ENCODE measurements around the gene DDX20.

DDX20 gene, protein sequence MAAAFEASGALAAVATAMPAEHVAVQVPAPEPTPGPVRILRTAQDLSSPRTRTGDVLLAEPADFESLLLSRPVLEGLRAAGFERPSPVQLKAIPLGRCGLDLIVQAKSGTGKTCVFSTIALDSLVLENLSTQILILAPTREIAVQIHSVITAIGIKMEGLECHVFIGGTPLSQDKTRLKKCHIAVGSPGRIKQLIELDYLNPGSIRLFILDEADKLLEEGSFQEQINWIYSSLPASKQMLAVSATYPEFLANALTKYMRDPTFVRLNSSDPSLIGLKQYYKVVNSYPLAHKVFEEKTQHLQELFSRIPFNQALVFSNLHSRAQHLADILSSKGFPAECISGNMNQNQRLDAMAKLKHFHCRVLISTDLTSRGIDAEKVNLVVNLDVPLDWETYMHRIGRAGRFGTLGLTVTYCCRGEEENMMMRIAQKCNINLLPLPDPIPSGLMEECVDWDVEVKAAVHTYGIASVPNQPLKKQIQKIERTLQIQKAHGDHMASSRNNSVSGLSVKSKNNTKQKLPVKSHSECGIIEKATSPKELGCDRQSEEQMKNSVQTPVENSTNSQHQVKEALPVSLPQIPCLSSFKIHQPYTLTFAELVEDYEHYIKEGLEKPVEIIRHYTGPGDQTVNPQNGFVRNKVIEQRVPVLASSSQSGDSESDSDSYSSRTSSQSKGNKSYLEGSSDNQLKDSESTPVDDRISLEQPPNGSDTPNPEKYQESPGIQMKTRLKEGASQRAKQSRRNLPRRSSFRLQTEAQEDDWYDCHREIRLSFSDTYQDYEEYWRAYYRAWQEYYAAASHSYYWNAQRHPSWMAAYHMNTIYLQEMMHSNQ

GRCh38 chr1:111755331-111756123 is at the start of gene DDX20:
TSS of gene DDX20 (plus strand) at chr1:111755901. CDS start at chr1:111755925, 24 bp downstream.
- peak; percentile 91 for DNase-seq (ENCODE audit: low spot score)

GRCh38 chr1:111706921-111707320 is 48.8 kb upstream of the DDX20 start:
- DNase-seq (ENCODE audit: low spot score): no peak

DNA sequence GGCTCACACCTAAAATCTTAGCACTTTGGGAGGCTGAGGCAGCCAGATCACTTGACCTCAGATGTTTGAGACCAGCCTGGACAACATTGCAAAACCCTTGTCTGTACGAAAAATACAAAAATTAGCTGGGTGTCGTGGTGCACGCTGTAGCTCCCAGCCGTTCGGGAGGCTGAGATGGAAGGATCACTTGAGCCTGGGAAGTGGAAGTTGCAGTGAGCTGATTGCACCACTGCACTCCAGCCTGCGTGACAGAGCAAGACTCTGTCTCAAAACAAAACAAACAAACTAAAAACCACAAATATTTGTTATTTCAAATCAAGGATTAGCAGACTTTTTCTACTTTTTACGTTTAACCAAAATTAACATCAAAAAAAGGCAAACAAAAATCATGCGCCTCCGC is 47.8 kb upstream of the DDX20 start:
- DNase-seq (ENCODE audit: low spot score): no peak

DNA sequence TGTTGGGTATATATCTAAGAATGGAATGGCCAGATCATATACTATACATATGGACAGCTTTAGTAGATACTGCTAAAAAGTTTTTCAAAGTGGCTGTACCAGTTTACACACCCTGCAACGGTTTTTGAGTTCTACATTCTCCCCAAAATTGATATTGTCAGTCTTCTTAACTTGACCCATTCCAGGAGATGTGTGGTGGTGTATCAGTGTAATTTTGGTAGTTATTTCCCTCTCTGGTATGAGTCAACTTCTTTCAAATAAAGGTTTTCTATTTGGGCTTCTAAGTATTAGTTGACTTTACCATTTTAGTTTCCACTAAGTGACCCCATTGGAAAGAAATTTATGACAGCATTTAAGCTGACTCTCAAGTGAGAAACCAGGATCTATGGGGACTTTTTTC is 45.7 kb upstream of the DDX20 start:
- peak; percentile 42 for DNase-seq (ENCODE audit: low spot score)

DNA sequence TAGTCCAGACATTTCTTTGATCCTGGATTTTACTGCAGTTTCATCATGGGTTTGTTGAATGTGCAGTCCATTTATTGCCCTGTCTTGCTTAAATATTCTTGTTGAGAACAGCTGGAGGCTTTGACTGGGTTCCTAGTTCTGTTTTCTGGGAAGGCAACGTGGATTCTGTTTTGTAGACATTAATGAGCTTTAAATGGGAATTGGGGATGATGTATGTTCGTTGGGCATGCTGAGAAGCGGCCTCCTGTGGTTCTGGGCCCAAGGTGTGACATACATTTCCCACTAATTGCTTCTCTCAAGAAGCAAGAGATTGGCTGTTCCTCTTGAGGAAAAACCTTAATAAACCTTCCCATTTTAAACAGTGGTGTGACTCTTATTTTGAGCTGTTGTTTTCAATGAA is 39.4 kb upstream of the DDX20 start:
- DNase-seq (ENCODE audit: low spot score): no peak

- no peak for DNase-seq (ENCODE audit: low spot score)
Measured at GRCh38 chr1:111717450-111717849, 38.3 kb upstream of the DDX20 start.

GRCh38 chr1:111719135-111719534 is 36.6 kb upstream of the DDX20 start:
- DNase-seq (ENCODE audit: low spot score): no peak

DNA sequence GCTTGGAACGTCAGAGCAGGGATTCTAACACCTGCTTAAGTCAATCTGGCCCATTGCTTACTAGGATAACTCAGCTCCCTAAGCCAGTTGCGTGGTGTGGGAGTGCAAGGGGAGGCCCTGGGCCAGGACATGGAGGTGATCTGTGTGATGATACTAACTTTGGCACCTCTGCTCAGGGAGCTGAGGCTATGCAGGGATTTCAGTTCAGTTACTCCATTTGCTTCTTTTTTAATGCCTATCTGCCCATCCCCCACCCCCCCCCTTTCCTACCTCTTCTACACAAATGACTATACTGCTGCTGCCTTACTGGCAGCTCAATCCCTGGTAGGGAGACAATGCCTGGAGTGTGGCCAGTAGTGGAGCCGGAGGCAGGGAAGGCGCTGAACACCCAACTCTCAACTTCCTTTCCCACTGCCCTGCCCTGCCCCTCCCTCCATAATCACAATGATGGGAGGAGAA is 36.0 kb upstream of the DDX20 start:
- no peak for DNase-seq (ENCODE audit: low spot score)

DNA sequence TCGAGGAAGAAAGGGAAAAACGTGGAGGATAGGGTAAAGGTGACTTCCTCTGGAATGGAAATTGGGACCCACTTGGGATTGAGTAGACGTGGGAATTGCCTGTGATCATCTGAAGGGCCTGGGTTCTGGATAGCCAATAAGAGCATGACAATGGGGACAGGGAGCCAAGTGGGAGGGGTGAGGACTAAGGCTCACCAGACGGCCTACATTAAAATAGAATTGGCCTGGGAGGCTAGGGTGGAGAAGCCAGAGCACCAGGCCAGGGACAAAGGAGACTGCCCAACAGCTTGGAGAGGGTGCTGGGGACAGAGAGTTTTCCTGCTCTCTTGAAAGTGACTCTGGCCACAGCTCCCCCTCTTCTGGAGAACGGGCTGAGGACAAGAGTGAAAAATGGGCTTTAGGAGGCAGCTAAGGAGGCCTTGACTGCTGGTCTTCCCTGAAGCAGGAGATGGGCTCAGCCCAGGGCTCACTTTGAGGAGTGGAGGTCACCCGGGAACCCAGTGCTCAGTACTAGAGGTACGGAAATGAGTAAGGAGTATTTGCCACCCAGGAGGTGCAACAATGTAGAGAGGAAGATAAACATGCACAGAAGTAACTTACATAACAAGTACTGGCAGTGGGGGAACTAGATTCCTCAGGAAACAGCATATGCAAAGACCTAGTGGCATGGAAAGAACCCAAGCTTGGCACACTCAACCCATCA is 35.3 kb upstream of the DDX20 start:
- no peak for DNase-seq (ENCODE audit: low spot score)

- DNase-seq (ENCODE audit: low spot score): no peak
Measured at GRCh38 chr1:111720977-111721786, 34.5 kb upstream of the DDX20 start.

DNA sequence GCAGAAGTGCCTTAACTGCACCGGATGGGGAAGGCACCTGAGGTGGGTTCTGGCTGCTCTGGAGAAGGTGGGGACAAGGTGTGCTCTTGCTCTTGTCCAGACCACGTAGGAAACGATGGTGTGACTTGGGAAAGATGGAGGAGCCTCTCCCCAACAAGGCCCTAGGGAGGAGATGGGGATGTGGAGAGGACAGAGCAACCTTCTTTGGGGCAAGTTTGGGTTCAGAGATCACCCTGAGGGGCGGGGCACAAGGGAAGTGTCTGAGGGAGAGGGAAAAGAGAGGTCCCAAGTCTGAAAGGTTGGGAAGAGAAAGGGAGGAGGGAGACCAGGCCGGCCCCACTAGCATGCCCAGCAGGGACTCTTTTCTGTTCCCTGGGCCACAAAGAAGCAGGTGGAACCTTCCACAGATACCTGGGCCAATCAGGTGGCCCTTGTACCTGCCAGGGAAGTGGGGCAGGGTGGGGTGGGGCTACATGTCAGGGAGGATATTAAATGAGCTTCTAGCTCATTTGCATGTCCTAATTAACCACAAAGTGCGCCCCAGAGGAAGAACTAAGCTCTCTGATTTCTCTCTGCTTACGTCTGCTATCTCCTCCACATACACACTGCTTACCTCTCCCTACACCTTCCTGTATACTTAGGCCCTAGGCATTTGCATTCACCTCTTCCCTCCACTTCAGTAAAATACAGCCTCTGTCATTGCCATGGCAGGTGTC is 32.5 kb upstream of the DDX20 start:
- no peak for DNase-seq (ENCODE audit: low spot score)

DNA sequence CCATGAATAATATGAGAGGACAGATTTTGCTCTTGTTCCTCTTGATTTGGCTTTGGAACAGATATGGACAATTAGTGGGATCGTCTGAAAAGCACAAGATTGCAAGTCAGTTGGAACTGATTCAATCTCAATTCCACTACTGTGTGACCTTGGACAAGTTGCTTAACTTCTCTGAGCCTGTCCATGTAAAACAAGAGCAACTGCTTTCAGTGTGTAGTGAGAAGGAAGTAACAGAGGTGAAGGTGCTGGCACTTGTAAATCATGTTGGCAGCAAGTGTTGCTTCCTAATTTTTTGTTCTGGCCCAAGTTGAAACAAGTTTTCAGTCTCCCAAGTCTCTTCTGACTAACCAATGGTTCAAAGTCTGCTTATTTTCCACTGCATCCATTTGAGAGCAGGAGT is 31.8 kb upstream of the DDX20 start:
- no peak for DNase-seq (ENCODE audit: low spot score)

DNA sequence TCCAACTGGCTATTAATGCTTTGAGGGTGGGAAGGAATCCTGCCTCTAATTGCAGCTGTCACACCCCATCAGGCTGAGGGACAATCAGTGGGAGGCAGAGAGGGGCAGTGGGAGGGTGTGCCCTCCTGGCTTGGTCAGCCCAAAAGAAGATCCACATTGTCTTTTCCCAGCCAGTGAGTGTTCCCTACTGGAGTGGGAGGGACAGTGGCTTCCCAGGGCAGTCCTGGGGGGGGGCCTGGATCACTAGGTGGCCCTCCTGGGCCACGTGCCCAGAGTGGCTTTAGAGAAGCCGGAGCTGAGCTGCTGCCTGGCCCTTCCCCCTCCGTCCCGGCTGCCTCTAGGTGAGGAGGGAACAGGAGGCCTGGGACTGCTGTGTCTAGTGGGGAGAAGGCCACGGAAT is 30.5 kb upstream of the DDX20 start:
- DNase-seq (ENCODE audit: low spot score): no peak

DNA sequence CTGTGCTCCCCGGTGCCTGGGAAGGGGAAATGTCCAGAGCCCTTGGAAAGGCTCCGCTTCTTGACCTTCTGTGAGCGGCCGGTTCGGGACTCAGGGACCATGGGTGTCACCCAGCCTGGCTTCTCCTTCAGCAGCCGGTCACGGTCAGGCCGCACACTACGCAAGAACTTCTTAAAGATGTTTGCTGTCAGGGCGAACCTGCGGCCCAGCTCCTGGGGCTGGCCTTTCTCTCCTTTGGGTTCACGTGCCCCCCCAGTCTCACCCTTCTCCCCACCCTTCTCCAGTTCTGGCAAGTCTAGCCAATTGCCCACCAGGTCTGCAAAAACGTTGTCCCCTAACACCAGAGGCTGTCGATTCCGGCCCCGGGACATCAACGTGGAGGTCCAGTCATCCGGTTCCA is 28.6 kb upstream of the DDX20 start:
- no peak for DNase-seq (ENCODE audit: low spot score)

DNA sequence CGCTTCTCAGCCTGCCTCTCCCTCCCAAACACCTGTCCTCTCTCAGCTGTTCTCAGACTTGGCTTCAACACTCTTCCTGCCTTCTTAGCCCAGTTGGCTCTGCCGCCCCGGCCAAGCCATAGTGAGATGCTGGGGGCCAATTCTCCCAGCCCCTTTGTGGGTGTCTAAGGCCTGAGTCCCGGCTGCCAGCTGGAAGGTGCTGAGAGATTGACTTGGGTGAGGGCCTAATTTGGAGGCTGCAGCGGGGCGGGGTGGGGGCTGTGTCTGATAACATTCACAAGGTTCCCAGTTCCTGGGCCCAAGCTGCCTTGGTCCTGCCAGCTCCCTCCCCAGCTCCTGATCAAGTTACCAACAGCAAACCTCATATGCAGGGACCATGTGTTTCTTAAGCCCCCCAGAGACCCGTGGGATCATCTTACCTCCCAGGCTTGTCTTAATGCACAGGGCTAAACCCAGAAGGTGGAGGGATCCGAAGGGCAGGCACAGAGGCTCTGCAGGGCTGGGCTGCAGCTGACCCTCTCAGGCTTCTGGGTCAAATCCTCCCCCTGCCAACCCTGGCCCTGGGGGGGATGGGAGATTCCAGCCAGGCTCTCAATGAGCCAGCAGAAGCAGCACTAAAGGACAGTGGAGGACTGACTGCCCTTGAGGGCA is 26.3 kb upstream of the DDX20 start:
- DNase-seq (ENCODE audit: low spot score): no peak

DNA sequence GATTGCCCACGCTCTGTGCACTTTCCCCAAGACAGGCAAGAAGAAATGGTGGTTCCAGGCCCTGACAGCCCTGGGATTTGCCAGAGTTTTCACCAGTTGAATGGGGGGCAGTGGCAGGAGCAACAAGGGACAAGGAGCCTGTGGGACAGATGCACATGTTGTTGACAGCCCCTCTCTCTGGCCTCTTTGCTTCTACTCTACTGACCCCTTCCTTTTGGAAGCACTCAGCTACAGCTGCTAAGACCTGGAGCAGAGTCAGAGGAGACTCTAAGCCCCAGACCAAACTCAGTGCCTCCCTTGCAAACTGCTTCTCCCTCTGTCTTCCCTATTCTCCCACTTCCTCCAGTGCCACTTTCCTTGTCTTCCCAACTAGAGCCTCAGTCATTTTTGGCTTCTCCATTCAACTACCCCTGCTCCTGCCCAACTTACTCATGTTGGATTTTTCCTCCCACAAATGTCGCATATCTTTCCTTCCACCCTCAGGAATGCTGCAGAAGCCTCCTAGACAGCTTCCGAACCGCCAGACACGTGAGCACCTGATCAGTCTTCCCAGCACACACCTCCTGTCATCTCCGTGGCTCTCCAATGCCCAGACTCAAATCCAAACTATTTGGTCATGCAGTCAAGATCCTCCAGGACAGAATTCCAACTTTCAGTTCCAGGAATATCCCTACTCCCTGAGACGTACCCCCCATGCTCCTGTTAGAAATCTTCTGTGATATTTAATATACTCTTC is 25.6 kb upstream of the DDX20 start:
- DNase-seq (ENCODE audit: low spot score): no peak

DNA sequence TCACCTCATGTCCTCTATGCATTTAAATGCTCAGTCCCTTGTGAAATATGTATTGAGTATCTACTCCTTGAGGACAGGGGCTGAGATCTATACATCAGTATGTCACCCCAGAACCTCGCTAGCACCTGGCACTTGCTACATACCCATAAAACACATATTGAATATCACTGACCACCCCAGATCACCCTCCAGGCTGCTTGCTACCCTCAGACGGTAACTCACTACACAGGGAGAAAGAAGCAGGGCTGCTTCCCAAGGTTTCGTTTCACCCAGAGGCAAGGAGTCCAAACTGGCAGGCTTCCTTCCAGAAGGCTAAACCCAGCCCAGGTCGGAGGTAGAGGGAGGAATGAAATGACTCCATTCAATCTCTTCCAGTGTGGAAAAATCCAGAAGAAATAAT is 25.0 kb upstream of the DDX20 start:
- no peak for DNase-seq (ENCODE audit: low spot score)

GRCh38 chr1:111731956-111732355 is 23.7 kb upstream of the DDX20 start:
- no peak for DNase-seq (ENCODE audit: low spot score)

DNA sequence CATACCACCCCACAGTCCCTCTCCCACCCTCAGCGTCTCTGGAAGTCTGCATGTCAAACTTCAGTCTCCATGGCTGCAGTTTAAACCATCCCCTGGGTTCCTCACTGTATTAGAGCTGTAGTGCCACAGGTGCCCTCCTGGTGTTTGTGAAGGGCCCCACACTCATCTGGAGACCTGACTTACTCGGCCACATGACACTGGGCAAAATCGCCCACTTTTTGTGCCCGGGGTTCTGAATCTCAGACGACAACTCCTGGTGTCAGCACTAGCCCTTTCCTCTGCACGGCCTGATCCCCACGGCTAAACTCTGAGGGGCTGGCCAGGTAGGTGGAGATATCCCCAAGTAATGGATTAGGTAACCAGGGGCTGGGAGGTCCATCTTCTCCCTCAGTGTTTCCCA is 23.0 kb upstream of the DDX20 start:
- no peak for DNase-seq (ENCODE audit: low spot score)
